Upper lobe of left lung (tissue), 4 donors: ENCODE measurements around the gene GPATCH4.

Experiments used
- CTCF ChIP-seq, 6 experiments: fragments of 450-650 bp in 4 of 6; fragments of 200-600 bp in 2 of 6; sonication (generic) in 2 of 6; IDR thresholded peaks; one replicate each; pipeline ENCODE4 v1.5.1; 2016 to 2019; ENCODE audit warnings: antibody characterized with exemption in 6 of 6
- POLR2AphosphoS5 ChIP-seq, 2 donors: sonication (generic); formaldehyde crosslinking; IDR thresholded peaks; one replicate each; pipeline ENCODE4 v1.5.1; 2017; ENCODE audit warnings: antibody characterized with exemption in 2 of 2

GRCh38 chr1:156592910-156593660 lies 8.2 kb downstream of the GPATCH4 start:
- TF ChIP-seq CTCF (IDR thresholded peaks at IDR 0.05) (no peak), POLR2AphosphoS5 (IDR thresholded peaks at IDR 0.05) (no peak)
